Heart left ventricle (tissue), 16 donors: ENCODE results near the gene SH3PXD2A. TPM values are rescaled to one million over a fixed set of nuclear protein-coding genes. Genes with fewer than 3 reads are reported as not detected.

Experiments
- ATAC-seq, 4 donors: fragments of 200-7000 bp; cut with Tn5 transposase; one replicate each; pipeline ENCODE4 v1.9.1; 2020 to 2022; ENCODE audit warnings: moderate library complexity in 4 of 4, mild to moderate bottlenecking in 3 of 4, moderate number of reproducible peaks in 1 of 4
- DNase-seq, 5 donors: peaks; one replicate each; pipeline ENCODE4 v3.0.0-alpha.2; 2020
- H3K27ac ChIP-seq, 12 donors: fragments of 200-600 bp; sonication (generic) in 4 of 12; one replicate each; pipeline versions ENCODE4 v1.5.0 to v1.8.0; 2016 to 2022; ENCODE audit warnings: mild to moderate bottlenecking in 2 of 12
- H3K27me3 ChIP-seq, 9 donors: fragments of 200-600 bp; sonication (generic) in 2 of 9; one replicate each; pipeline versions ENCODE4 v1.5.1 to v1.8.0; 2016 to 2022; ENCODE audit warnings: mild to moderate bottlenecking in 3 of 9
- H3K36me3 ChIP-seq, 9 donors: fragments of 200-600 bp; sonication (generic) in 2 of 9; one replicate each; pipeline versions ENCODE4 v1.5.0 to v1.8.0; 2018 to 2022; ENCODE audit warnings: mild to moderate bottlenecking in 2 of 9
- H3K4me1 ChIP-seq, 12 donors: fragments of 200-600 bp; sonication (generic) in 4 of 12; one replicate each; pipeline versions ENCODE4 v1.5.0 to v1.8.0; 2016 to 2022; ENCODE audit warnings: mild to moderate bottlenecking in 3 of 12
- H3K4me3 ChIP-seq, 12 donors: fragments of 200-600 bp; sonication (generic) in 4 of 12; one replicate each; pipeline versions ENCODE4 v1.5.0 to v1.8.0; 2017 to 2022; ENCODE audit warnings: mild to moderate bottlenecking in 9 of 12, moderate library complexity in 4 of 12
- H3K9me3 ChIP-seq, 12 donors: fragments of 200-600 bp; sonication (generic) in 4 of 12; one replicate each; pipeline versions ENCODE4 v1.5.0 to v1.8.0; 2016 to 2022; ENCODE audit warnings: mild to moderate bottlenecking in 1 of 12
- POLR2A ChIP-seq, 2 donors: fragments of 450-650 bp; IDR thresholded peaks; one replicate each; pipeline ENCODE4 v1.6.1; 2017; ENCODE audit warnings: antibody characterized with exemption in 2 of 2, mild to moderate bottlenecking in 2 of 2, moderate library complexity in 2 of 2
- WGBS, 4 donors: extraction: QIAGEN DNeasy Blood & Tissue Kit in 2 of 4; methylation state at CpG; one replicate each; pipeline versions ENCODE4 v1.1.5 to v1.1.7; 2013 to 2018; 5-methylcytosine and 5-hydroxymethylcytosine counted together
- intact Hi-C, 10 donors: fragments of 100-400 bp; cut with DNase I; formaldehyde crosslinking; loops; one replicate each; pipeline versions ENCODE4 v1.11.1 to v1.14.2; 2022
- polyA plus RNA-seq, 2 donors: library from polyadenylated mRNA; stranded (reverse); fragments of 200-250 nt; gene quantifications; one replicate each; pipeline ENCODE4 v1.2.3, GENCODE V29; 2013
- total RNA-seq, 9 donors: library from RNA; depleted of rRNA in 2 of 9; stranded (reverse); fragments of >200 nt in 2 of 9; fragmentation: NEBNext Ultra II Directional in 3 of 9; extraction: Animal tissue kit (Norgen Biotek cat#: 25700) in 3 of 9; gene quantifications; one replicate each; pipeline versions ENCODE4 v1.1.0 to v1.2.4, GENCODE V29; 2016 to 2023
- TF ChIP-seq, protein P1 (sequence below), 12 donors: fragments of 200-600 bp; sonication (generic) in 4 of 12; IDR thresholded peaks; one replicate each; pipeline versions ENCODE4 v1.5.0 to v1.8.0; 2018 to 2022; ENCODE audit warnings: antibody characterized with exemption in 12 of 12, mild to moderate bottlenecking in 5 of 12
- donor health status: ischemic (EF 13 %, LVEDD 7.1; RV severe dilation, severe dysfunction).
- donor health status: healthy with polysubstance abuse.
- donor health status: DM: no; HTN: yes; CAD: no.
- donor health status: DM: no; HTN: no; CAD: no.
- donor health status: ischemic (EF 25% LVEDD 6.9; RV normal size, moderate dysfunction).
- donor health status: ischemic (EF 25% LVEDD 5.7; RV mildly dilated, moderate dysfunction).
- donor health status: healthy.
- donor health status: DM: yes; HTN: yes; CAD: no.
- donor health status: ischemic (EF 35%, LVEDD 5.7; RV mildly dilated, moderate dysfunction).
- donor health status: nonischemic (EF 11% LVEDD 7.7; RV severe dilation, severe dysfunction).
- donor health status: DM: yes; HTN: yes; CAD: no.
- donor health status: PGD.
- donor health status: ischemic (EF 29% LVEDD 5.4; RV normal size, mild dysfunction).
- donor health status: nonischemic (EF 23%, LVEDD 6.1; RV moderate dilation, normal function).

The SH3PXD2A gene
- total and polyA plus RNA-seq, 11 donors, result 11.8 to 43.4 (median 31.1) TPM

DNA sequence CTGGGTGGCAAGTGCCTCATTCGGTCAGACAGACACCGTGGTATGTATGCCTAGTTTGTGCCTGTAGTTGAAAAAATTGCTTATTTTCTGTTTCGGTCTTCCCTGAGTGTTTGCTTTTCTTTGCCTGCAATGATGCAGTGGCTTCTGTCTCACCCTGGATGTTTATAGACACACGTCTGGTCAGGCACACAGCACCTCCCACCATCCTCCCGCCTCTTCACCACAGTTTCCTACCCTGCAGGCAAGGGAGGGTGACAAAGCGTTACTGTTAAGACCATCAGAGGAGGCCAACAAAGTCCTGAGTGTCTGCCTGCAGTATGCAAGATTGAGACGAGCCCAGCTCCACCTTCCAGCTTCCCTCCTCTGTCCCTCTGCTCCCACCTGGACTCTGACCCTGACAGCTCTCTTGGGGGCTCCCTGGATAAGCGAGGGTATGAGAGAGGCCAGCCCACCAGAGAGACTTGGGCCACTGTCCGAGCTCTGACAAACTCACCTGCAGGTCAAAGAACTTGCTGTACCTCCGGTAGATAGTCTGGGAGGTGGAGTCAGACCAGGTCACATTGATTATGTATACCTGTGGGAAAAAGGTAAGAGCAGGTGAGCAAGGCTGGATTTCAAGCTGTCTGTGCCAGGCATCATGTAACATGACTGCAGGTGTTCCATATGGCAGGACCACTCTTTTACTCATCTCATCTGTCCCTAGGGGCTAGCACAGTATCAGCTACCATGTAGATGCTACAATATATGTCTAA lies 54.4 kb downstream of the SH3PXD2A start:
- ATAC-seq, result peak in 1 of 4 donors; percentile 13

DNA sequence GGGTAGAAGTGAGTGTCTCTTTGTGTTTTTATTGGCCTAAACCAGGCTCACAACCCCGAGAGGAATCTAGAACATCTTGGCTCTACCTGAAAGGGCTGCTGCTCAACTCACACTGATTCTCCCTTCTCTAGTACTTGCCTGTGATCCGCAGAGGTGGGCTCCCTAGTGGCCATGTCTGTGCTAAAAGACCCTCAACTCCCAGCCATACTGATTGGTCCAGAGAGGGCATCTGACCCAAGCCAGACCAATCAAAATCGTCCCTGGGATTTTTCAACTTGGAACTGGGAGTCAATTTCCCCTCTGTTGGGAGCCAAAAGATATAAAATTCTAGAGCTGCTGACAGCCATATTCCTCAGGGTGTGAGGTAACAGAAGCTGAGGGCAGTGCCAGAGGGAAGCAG lies 55.3 kb downstream of the SH3PXD2A start:
- Histone ChIP-seq H3K9me3 (no peaks in the 10 kb centered on the region), H3K27ac (no peak overlapping the region), H3K4me1 (peaks cover 0 to 2% (median 0%) of the 10 kb centered on the region in 12 donors), H3K4me3 (no peak overlapping the region), H3K27me3 (no peaks in the 10 kb centered on the region), H3K36me3 (peaks cover 0 to 27% (median 9%) of the 10 kb centered on the region in 9 donors)
- no peak for DNase-seq
- no peak for ATAC-seq
- 93 to 100% (median 98%) methylated on average over 3 of the region's 3 CpGs for WGBS, 4 donors
- intact Hi-C loops, result loop anchor here in 1 of 10 donors (10.0 kb wide), 1 partner anchor 55 kb away; the partner anchor contains the start of gene SH3PXD2A
- TF ChIP-seq, protein P1, sequence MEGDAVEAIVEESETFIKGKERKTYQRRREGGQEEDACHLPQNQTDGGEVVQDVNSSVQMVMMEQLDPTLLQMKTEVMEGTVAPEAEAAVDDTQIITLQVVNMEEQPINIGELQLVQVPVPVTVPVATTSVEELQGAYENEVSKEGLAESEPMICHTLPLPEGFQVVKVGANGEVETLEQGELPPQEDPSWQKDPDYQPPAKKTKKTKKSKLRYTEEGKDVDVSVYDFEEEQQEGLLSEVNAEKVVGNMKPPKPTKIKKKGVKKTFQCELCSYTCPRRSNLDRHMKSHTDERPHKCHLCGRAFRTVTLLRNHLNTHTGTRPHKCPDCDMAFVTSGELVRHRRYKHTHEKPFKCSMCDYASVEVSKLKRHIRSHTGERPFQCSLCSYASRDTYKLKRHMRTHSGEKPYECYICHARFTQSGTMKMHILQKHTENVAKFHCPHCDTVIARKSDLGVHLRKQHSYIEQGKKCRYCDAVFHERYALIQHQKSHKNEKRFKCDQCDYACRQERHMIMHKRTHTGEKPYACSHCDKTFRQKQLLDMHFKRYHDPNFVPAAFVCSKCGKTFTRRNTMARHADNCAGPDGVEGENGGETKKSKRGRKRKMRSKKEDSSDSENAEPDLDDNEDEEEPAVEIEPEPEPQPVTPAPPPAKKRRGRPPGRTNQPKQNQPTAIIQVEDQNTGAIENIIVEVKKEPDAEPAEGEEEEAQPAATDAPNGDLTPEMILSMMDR (IDR thresholded peaks at IDR 0.05), result no peak

More for the DNA sequence above, 54.4 kb downstream of the SH3PXD2A start:
- Histone ChIP-seq H3K36me3 (peaks cover 0 to 27% (median 9%) of the 10 kb centered on the region in 9 donors), H3K9me3 (no peaks in the 10 kb centered on the region), H3K27ac (no peak overlapping the region), H3K4me3 (no peak overlapping the region), H3K27me3 (no peaks in the 10 kb centered on the region), H3K4me1 (peaks cover 0 to 3% (median 0%) of the 10 kb centered on the region in 12 donors)
- 81 to 90% (median 87%) methylated on average over 10 of the region's 10 CpGs for WGBS, 4 donors
- intact Hi-C loops, result loop anchor here in 1 of 10 donors (10.0 kb wide), 1 partner anchor 54 kb away; the partner anchor contains the start of gene SH3PXD2A
- TF ChIP-seq, protein P1 (IDR thresholded peaks at IDR 0.05), result no peak
- no peak for TF ChIP-seq POLR2A (IDR thresholded peaks at IDR 0.05)
- DNase-seq, result no peak

DNA sequence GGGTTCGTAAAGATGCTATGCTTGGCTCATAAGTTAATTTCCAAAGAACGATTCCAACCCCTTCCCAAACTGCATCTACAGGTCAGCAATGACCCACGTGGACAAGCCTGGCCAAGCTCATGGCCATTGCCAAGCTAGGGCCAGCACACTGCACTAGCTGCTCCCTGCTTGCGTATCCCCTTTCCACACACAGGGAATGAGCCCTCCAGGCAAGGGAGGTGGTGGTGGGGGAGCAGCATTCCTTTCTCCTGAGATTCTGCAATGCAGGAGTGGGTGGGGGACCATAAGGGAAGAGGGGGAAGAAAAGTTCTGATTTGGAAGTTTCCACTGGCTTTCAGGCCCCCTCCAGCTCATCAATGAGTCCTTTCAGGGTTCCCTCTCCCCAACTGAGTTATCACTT lies 56.0 kb downstream of the SH3PXD2A start:
- WGBS, 4 donors, result 96 to 100% (median 99%) methylated on average over 4 of the region's 4 CpGs
- DNase-seq, result no peak
- H3K4me1 ChIP-seq, result peaks cover 0 to 10% (median 7%) of the 10 kb centered on the region in 12 donors
- ATAC-seq, result no peak
- intact Hi-C loops, result no loop called here
- no peaks in the 10 kb centered on the region for H3K9me3 ChIP-seq
- H3K36me3 ChIP-seq, result peaks cover 0 to 27% (median 9%) of the 10 kb centered on the region in 9 donors
- no peaks in the 10 kb centered on the region for H3K27me3 ChIP-seq
- TF ChIP-seq POLR2A (IDR thresholded peaks at IDR 0.05), result no peak
- TF ChIP-seq, protein P1 (IDR thresholded peaks at IDR 0.05), result no peak
- no peak overlapping the region for H3K27ac ChIP-seq
- no peak overlapping the region for H3K4me3 ChIP-seq

DNA sequence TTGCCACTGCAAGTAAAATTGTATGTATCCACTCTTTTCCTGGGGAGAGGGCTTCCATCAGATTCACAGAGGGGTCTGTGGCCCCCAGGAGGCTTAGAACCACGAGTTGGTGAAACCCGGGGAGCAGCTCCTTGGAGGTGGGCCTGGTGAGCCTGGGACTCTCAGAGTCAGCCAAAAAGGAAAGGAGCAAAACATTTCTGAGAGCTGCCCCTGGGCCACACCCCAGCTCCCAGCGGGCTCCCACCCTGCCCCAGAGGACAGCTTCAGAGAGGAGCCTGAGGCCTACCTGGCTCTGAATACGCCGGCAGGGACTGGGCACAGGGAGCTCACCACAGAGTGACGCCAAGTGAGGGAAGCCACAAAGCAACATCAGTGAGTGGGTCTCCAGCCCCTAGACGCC lies 56.9 kb downstream of the SH3PXD2A start:
- intact Hi-C loops, result no loop called here
- ATAC-seq (no peak), DNase-seq (no peak)
- 92 to 98% (median 96%) methylated on average over 3 to 7 of the region's 7 CpGs for WGBS, 4 donors
- Histone ChIP-seq H3K36me3 (peaks cover 0 to 27% (median 9%) of the 10 kb centered on the region in 9 donors), H3K4me3 (no peak overlapping the region), H3K9me3 (no peaks in the 10 kb centered on the region), H3K4me1 (peaks cover 0 to 18% (median 11%) of the 10 kb centered on the region in 12 donors), H3K27me3 (no peaks in the 10 kb centered on the region), H3K27ac (no peak overlapping the region)
- TF ChIP-seq, protein P1 (IDR thresholded peaks at IDR 0.05), result no peak
- TF ChIP-seq POLR2A (IDR thresholded peaks at IDR 0.05), result no peak
